GM19035 (cell line): Measurements from ENCODE around the gene LDB2.
"Not testable (repeated sequence)": the region's sequence is repeated elsewhere in the genome, so short reads cannot be mapped to it uniquely, and the experiment has no call there.

ENCODE experiments used
- ATAC-seq: cut with Tn5 transposase; IDR thresholded peaks from one replicate; pipeline ENCODE4 v1.9.1; 2021; ENCODE audit not compliant: unreplicated experiment

Gene LDB2

DNA sequence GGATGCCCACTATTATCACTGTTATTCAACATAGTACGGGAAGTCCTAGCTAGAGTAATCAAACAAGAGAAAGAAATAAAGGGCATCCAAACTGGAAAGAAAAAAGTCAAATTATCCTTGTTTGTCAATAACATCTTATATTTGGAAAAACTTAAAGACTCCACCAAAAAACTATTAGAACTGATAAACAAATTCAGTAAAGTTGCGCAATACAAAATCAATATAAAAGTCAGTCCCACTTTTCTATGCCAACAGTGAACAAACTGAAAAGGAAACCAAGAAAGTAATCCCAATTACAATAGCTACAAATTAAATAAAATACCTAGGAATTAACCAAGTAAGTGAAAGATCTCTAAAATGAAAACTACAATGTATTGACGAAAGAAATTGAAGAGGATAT, 321.3 kb downstream of the LDB2 start:
- ATAC-seq, result no peak

DNA sequence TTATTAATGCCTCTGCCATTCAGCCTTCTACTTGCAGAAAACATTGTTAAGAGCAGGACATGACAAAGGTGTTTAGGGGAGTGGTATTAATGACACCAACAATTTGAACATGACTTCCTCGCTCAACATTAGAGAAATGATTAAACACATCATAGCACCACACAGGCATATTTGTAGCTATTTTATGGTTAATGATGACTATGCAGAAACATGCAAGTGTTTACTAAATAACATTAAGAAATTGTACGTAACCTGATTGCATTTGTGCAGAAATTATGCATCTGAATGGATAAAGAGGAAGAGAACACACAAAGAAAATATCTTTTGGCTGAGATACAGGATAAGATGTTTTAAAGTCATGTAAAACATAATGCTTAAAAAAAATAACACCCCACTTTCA, 323.5 kb downstream of the LDB2 start:
- no peak for ATAC-seq

DNA sequence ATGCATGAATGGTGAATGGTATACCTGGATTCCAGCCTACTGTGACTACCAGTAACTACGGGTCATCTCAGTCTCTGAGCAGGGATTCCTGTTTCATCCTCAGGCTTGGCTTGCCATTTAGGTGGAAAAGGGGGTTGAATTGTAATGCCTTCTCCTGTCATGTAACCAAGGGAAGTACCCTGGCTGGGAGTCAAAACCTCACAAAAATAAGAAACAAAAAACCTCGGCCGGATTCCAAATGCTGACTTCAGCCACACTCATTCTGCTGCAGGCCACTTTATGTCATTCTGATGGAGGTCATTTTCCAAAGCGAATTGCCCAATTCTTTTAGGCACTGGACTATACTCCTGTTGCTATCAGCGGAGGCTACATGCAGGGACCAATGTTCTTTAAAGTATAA, 324.7 kb downstream of the LDB2 start:
- ATAC-seq, result no peak

DNA sequence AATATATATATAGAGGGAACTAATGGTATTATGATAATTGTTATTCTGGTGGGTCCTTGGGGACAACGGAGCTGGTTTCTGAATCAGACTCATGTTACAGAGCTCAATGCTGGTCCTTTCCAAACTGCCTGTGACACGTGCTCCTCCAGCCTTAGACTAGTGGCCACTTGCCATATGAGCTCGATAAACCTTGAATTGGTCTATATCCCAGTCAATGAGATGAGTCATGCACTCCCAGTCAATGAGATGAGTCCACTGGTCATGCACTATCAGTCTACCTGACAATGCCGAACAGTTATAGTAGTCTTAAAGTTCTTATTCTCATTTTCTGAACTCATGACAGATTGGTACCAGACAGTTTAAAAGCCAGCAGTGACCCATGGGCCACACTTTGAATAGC, 325.2 kb downstream of the LDB2 start:
- ATAC-seq, result no peak

- no peak for ATAC-seq
Measured at GRCh38 chr4:16572631-16573030, 325.8 kb downstream of the LDB2 start.

DNA sequence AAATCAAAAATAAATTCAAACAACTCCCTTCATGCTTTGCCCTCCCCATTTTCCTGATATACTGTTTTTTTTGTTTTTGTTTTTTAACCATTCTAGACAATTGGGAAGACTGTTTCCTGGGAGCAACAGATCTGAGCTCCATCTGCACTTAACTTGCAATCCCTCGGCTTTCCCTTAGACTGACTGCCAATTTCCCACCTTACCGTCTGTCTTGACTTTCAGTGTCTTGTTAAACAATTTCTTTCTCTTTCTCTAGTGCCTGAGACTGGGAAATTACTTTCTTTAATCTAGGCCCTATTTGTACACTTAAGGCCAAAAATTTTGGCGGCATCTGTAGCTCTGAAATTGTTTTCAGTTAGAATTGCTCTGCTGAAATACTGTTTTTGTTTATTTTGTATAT, 326.3 kb downstream of the LDB2 start:
- ATAC-seq, result no peak

- ATAC-seq, result no peak
Measured at GRCh38 chr4:16569790-16570189, 328.7 kb downstream of the LDB2 start.

DNA sequence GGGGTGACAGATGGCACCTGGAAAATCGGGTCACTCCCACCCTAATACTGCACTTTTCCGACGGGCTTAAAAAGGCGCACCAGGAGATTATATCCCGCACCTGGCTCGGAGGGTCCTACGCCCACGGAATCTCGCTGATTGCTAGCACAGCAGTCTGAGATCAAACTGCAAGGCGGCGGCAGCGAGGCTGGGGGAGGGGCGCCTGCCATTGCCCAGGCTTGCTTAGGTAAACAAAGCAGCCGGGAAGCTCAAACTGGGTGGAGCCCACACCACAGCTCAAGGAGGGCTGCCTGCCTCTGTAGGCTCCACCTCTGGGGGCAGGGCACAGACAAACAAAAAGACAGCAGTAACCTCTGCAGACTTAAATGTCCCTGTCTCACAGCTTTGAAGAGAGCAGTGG, 341.1 kb downstream of the LDB2 start:
- not testable (repeated sequence) for ATAC-seq

GRCh38 chr4:16555156-16555555, 343.3 kb downstream of the LDB2 start:
- ATAC-seq, result no peak

- ATAC-seq, result no peak
Measured at GRCh38 chr4:16550531-16550930, 347.9 kb downstream of the LDB2 start.

DNA sequence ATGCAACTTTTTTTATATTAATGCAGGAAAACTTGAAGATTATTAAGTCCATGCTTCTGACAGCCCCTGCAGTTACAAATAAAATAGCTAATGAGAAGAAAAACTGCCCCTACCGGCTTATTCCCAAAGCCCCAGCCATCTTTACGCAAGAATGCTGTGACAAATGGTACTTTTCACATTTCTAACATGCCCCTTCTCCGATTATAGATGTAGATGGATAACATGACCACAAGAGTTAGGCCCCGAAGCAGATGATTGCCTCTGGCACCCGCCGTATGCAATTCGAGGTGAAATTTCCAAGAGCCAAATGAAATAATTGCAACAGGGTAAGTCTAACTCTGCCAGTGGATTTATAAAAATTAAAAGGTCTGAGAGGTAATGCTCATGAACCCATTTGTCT, 352.8 kb downstream of the LDB2 start:
- ATAC-seq, result no peak

DNA sequence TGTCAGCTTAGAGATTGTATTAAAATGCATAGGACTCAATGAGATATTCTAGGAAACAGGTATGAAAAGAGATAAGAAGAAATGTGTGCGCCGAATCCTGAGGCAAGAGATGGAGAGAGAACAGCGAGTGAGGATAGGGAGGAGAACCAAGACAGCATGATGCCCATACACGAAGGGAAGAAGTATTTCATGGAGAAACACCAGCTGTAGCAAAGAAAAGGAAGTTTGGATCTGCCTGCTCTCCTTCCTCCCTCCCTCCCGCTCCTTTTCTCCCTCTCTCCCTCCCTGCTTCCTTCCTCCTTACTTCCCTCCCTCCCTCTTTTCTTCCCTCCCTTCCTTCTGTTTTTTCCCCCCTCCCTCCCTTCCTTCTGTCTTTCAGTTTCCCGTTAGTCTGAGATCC, 353.6 kb downstream of the LDB2 start:
- no peak for ATAC-seq

DNA sequence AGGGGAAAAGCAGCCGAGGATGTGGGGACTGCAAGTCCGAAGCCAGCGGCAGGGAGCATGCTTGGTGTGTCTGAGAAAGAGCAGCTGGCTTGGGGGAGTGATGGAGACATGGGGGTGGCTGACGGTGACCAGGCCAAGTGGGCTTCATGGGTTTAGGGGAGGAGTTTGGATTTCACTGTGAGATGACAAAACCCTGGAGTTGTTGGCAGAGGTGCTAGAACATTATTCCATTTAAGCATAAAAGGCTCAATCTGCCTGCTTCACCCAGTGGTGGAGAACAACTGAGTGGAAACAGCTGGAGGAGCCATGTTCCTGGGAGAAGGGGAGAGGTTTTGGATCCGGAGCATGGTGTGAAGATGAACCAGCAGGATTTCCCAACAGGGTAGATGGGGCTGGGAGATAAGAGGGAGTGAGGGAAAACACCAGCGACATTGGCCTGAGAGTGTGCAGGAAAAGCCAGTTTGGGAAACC, 354.2 kb downstream of the LDB2 start:
- ATAC-seq, result no peak

GRCh38 chr4:16537926-16538325, 360.5 kb downstream of the LDB2 start:
- ATAC-seq, result no peak

GRCh38 chr4:16532240-16532970, 366.0 kb downstream of the LDB2 start:
- ATAC-seq, result no peak

- ATAC-seq, result no peak
Measured at GRCh38 chr4:16530688-16531635, 367.5 kb downstream of the LDB2 start.

- no peak for ATAC-seq
Measured at GRCh38 chr4:16524911-16525554, 373.4 kb downstream of the LDB2 start.

GRCh38 chr4:16524406-16524805, 374.0 kb downstream of the LDB2 start:
- no peak for ATAC-seq

GRCh38 chr4:16523526-16523925, 374.9 kb downstream of the LDB2 start:
- not testable (repeated sequence) for ATAC-seq

GRCh38 chr4:16521156-16521915, 377.1 kb downstream of the LDB2 start:
- no peak for ATAC-seq
